GM12878 (cell line): ENCODE data around the gene BTC. TPM values are rescaled to one million over a fixed set of nuclear protein-coding genes. Genes with fewer than 3 reads are reported as not detected.
A peak's percentile ranks its signal among the peaks of the same experiment; 100 is the strongest.

Experiments used
- ATAC-seq: fragments of 200-7000 bp; cut with Tn5 transposase; 3 replicates; pipeline ENCODE4 v1.9.1; 2020; ENCODE audit warnings: mild to moderate bottlenecking, moderate library complexity
- BruUV-seq: library from RNA; stranded (reverse); fragments of 400-500 nt; replicated peaks from 2 replicates; lab custom pipeline; 2021; lab: Mats Ljungman, UMichigan
- CTCF ChIA-PET: fragments of 300-600 bp; sonication (Branson Sonifier 250); formaldehyde crosslinking; extraction: SDS; loops from one replicate; lab custom pipeline; 2021; ENCODE audit warnings: inconsistent platforms; lab: Yijun Ruan, JAX
- POLR2A ChIA-PET: fragments of 350-600 bp; formaldehyde crosslinking; extraction: SDS; loops from one replicate; lab custom pipeline; 2021; ENCODE audit warnings: inconsistent platforms; lab: Charles Lee
- RAD21 ChIA-PET: fragments of 300-600 bp; sonication (Branson Sonifier 250); formaldehyde crosslinking; loops from one replicate; lab custom pipeline; 2023; ENCODE audit warnings: antibody characterized with exemption; ENCODE audit not compliant: unreplicated experiment; lab: Charles Lee
- SMC1A ChIA-PET: fragments of 300-600 bp; sonication (Branson Sonifier 250); formaldehyde crosslinking; loops from one replicate; lab custom pipeline; 2023; ENCODE audit not compliant: unreplicated experiment, uncharacterized antibody; lab: Charles Lee
- DNase-seq: peaks from one replicate; pipeline ENCODE4 v3.0.0-alpha.2; 2011; ENCODE audit warnings: low read depth, low spot score
- FAIRE-seq: peaks from 3 replicates; lab custom pipeline; 2011; peaks lifted over from hg19 to GRCh38; lab: Jason Lieb, UNC
- H2AFZ ChIP-seq: 2 replicates; pipeline ENCODE4 v1.6.0; 2011; ENCODE audit warnings: low read depth, low read length, control low read depth; ENCODE audit not compliant: control insufficient read depth
- H3K27ac ChIP-seq: 2 replicates; pipeline ENCODE4 v1.5.1; 2011; ENCODE audit warnings: control low read depth; ENCODE audit not compliant: control insufficient read depth, insufficient read depth
- H3K27me3 ChIP-seq, 2 experiments: replicated peaks in 1 of 2; 2 replicates each; pipeline versions ENCODE4 v1.6.0 to v1.6.1; 2011; ENCODE audit warnings: low read length in 1 of 2; ENCODE audit not compliant: control insufficient read depth in 2 of 2, insufficient read depth in 2 of 2
- H3K36me3 ChIP-seq, 2 experiments: 2 replicates each; pipeline ENCODE4 v1.5.1; 2011; ENCODE audit warnings: low read length in 1 of 2; ENCODE audit not compliant: control insufficient read depth in 2 of 2, insufficient read depth in 2 of 2
- H3K4me1 ChIP-seq: 2 replicates; pipeline ENCODE4 v1.6.1; 2011; ENCODE audit warnings: mild to moderate bottlenecking, low read length, moderate library complexity, mixed read lengths; ENCODE audit not compliant: control insufficient read depth, insufficient read depth
- H3K4me2 ChIP-seq: 2 replicates; pipeline ENCODE4 v1.6.0; 2011; ENCODE audit warnings: control low read depth; ENCODE audit not compliant: control insufficient read depth, insufficient read depth
- H3K4me3 ChIP-seq: fragments of 200-600 bp; sonication (generic); 2 replicates; pipeline ENCODE4 v1.5.1; 2016
- H3K79me2 ChIP-seq: 2 replicates; pipeline ENCODE4 v1.6.0; 2011; ENCODE audit warnings: low read length; ENCODE audit not compliant: control insufficient read depth, insufficient read depth
- H3K9ac ChIP-seq: 2 replicates; pipeline ENCODE4 v1.8.0; 2011; ENCODE audit warnings: low read length, control low read depth, mixed read lengths; ENCODE audit not compliant: control insufficient read depth, insufficient read depth
- H3K9me3 ChIP-seq: replicated peaks from 3 replicates; pipeline ENCODE4 v1.5.1; 2011; ENCODE audit warnings: mild to moderate bottlenecking, low read length; ENCODE audit not compliant: control insufficient read depth, insufficient read depth
- H4K20me1 ChIP-seq: 2 replicates; pipeline ENCODE4 v1.6.0; 2011; ENCODE audit not compliant: control insufficient read depth, insufficient read depth
- CBX5 ChIP-seq: sonication (generic); IDR thresholded peaks from 2 replicates; pipeline ENCODE4 v1.6.1; 2016; ENCODE audit warnings: low read depth, moderate library complexity, mild to moderate bottlenecking, inconsistent platforms
- FOS ChIP-seq: IDR thresholded peaks from 3 replicates; pipeline ENCODE4 v1.6.1; 2011; ENCODE audit warnings: borderline replicate concordance; ENCODE audit not compliant: insufficient read length; ENCODE audit errors: extremely low read depth
- IRF3 ChIP-seq: fragments of 450-650 bp; IDR thresholded peaks from 2 replicates; pipeline ENCODE4 v1.6.1; 2014; ENCODE audit warnings: mild to moderate bottlenecking
- SIX5 ChIP-seq: IDR thresholded peaks from 2 replicates; pipeline ENCODE4 v1.6.1; 2011; ENCODE audit warnings: mild to moderate bottlenecking, low read depth, low read length, moderate library complexity; ENCODE audit not compliant: severe bottlenecking
- SMAD5 ChIP-seq: IDR thresholded peaks from 2 replicates; pipeline ENCODE4 v1.6.1; 2016; ENCODE audit warnings: antibody characterized with exemption, low read depth
- TAF1 ChIP-seq: IDR thresholded peaks from 2 replicates; pipeline ENCODE4 v1.6.1; 2011; ENCODE audit warnings: mild to moderate bottlenecking, low read depth, low read length, borderline replicate concordance
- ZNF384 ChIP-seq: IDR thresholded peaks from 2 replicates; pipeline ENCODE4 v1.6.1; 2012; ENCODE audit warnings: low read depth, mild to moderate bottlenecking, low read length, improper control_type of control experiment, borderline replicate concordance
- WGBS: methylation state at CpG from one replicate; pipeline ENCODE4 v1.1.6; 2016; ENCODE audit warnings: low lambda C conversion rate; ENCODE audit not compliant: insufficient replicate concordance, insufficient coverage; ENCODE audit errors: missing lambda C conversion rate; 5-methylcytosine and 5-hydroxymethylcytosine counted together
- in situ Hi-C: fragments of 300-500 bp; cut with MboI; formaldehyde crosslinking; loops from 9 replicates; pipeline ENCODE4 v1.14.3; 2018; ENCODE audit warnings: mixed read lengths
- intact Hi-C: fragments of 100-400 bp; cut with micrococcal nuclease; formaldehyde crosslinking; loops from one replicate; pipeline ENCODE4 v1.14.2; 2022; ENCODE audit not compliant: unreplicated experiment
- polyA plus RNA-seq, 11 experiments: library from polyadenylated mRNA; depleted of rRNA in 4 of 11; unstranded in 6 of 11; stranded (reverse) in 5 of 11; fragments of >200 nt; fragmentation: Nextera tagmentation in 4 of 11; fragmentation: Illumina TruSeq in 1 of 11; extraction: Ambion mirVana in 4 of 11; extraction: Trizol in 1 of 11; gene quantifications; 1 replicate in 1 of 11; 2 replicates in 10 of 11; pipeline versions ENCODE4 v1.2.1 to v1.2.3, GENCODE V29; 2011 to 2016; ENCODE audit warnings: inconsistent platforms in 2 of 11, missing spikeins in 2 of 11, low read depth in 1 of 11
- total RNA-seq, 4 experiments: library from RNA; depleted of rRNA in 3 of 4; stranded (reverse); fragments of >200 nt in 3 of 4; fragmentation: Illumina TruSeq in 1 of 4; extraction: Trizol in 1 of 4; gene quantifications; 2 replicates each; pipeline versions ENCODE4 v1.2.1 to v1.2.3, GENCODE V29; 2013 to 2021

Gene BTC
- total and polyA plus RNA-seq, 10 of the 15 experiments (the other 5 are each of a cell fraction or from before 2014, with no cell fraction given): not detected

- Histone ChIP-seq H3K4me3 (no peak overlapping the region), H3K36me3 (no peaks in the 10 kb centered on the region), H3K4me2 (no peak overlapping the region), H3K9ac (no peak overlapping the region), H3K79me2 (no peaks in the 10 kb centered on the region), H4K20me1 (no peaks in the 10 kb centered on the region), H3K27ac (no peak overlapping the region), H3K4me1 (no peaks in the 10 kb centered on the region), H2AFZ (no peak overlapping the region), H3K27me3 (no peaks in the 10 kb centered on the region), H3K9me3 (no peaks in the 10 kb centered on the region)
- ChIA-PET SMC1A (no interaction called here), CTCF (no interaction called here), RAD21 (no interaction called here), POLR2A (no interaction called here)
- FAIRE-seq (no peak), ATAC-seq (no peak), DNase-seq (no peak)
- intact Hi-C loops: no loop called here
- TF ChIP-seq CBX5 (no peak), FOS (no peak), TAF1 (no peak), SMAD5 (no peak)
- in situ Hi-C loops: no loop called here
- BruUV-seq: no TSS peak
- WGBS: 45% methylated on average over 4 of the region's 4 CpGs
Measured at GRCh38 chr4:74770226-74770910, 24.0 kb downstream of the BTC start.

- Histone ChIP-seq H3K4me3 (no peak overlapping the region), H2AFZ (no peak overlapping the region), H3K36me3 (no peaks in the 10 kb centered on the region), H3K9me3 (no peaks in the 10 kb centered on the region), H4K20me1 (no peaks in the 10 kb centered on the region), H3K79me2 (no peaks in the 10 kb centered on the region), H3K27me3 (no peaks in the 10 kb centered on the region), H3K4me1 (no peaks in the 10 kb centered on the region), H3K4me2 (no peak overlapping the region), H3K9ac (no peak overlapping the region), H3K27ac (no peak overlapping the region)
- ChIA-PET CTCF (no interaction called here), RAD21 (no interaction called here), SMC1A (no interaction called here), POLR2A (no interaction called here)
- no peak for DNase-seq
- BruUV-seq: no TSS peak
- in situ Hi-C loops (no loop called here), intact Hi-C loops (no loop called here)
- ATAC-seq: peak; percentile 68
- TF ChIP-seq SIX5 (no peak), ZNF384 (no peak), IRF3 (no peak)
- FAIRE-seq: peak; percentile 70
- WGBS: 81% methylated on average over 2 of the region's 2 CpGs
Measured at GRCh38 chr4:74768857-74769525, 25.3 kb downstream of the BTC start.
